Neural progenitor cell (in vitro differentiated cells): ENCODE data around the gene MAVS. TPM values are rescaled to one million over a fixed set of nuclear protein-coding genes. Genes with fewer than 3 reads are reported as not detected.
A peak's percentile ranks its signal among the peaks of the same experiment; 100 is the strongest.

Experiments
- DNase-seq: peaks from one replicate; pipeline ENCODE4 v3.0.0-alpha.2; 2016; ENCODE audit warnings: low spot score
- H2AFZ ChIP-seq: fragments of 200-600 bp; sonication (generic); replicated peaks from 2 replicates; pipeline ENCODE4 v1.6.1; 2016; ENCODE audit warnings: antibody characterized with exemption
- H3F3A ChIP-seq: fragments of 200-600 bp; sonication (generic); 2 replicates; pipeline ENCODE4 v1.6.1; 2016; ENCODE audit warnings: antibody characterized with exemption, low read depth
- H3K27ac ChIP-seq: fragments of 200-600 bp; sonication (generic); 2 replicates; pipeline ENCODE4 v1.5.1; 2016; ENCODE audit warnings: mild to moderate bottlenecking
- H3K27me3 ChIP-seq: fragments of 200-600 bp; sonication (generic); 2 replicates; pipeline ENCODE4 v1.6.1; 2016; ENCODE audit warnings: mild to moderate bottlenecking, moderate library complexity
- H3K36me3 ChIP-seq: fragments of 200-600 bp; sonication (generic); 2 replicates; pipeline ENCODE4 v1.5.1; 2016
- H3K4me1 ChIP-seq: fragments of 200-600 bp; sonication (generic); 2 replicates; pipeline ENCODE4 v1.6.1; 2016; ENCODE audit warnings: mixed run types
- H3K4me2 ChIP-seq: fragments of 200-600 bp; sonication (generic); 2 replicates; pipeline ENCODE4 v1.6.1; 2016
- H3K4me3 ChIP-seq: fragments of 200-600 bp; sonication (generic); 2 replicates; pipeline ENCODE4 v1.5.1; 2016
- H3K79me2 ChIP-seq: fragments of 200-600 bp; sonication (generic); 2 replicates; pipeline ENCODE4 v1.6.1; 2016; ENCODE audit warnings: low read depth
- H3K9ac ChIP-seq: fragments of 200-600 bp; sonication (generic); 2 replicates; pipeline ENCODE4 v1.6.1; 2016
- H3K9me3 ChIP-seq: fragments of 200-600 bp; sonication (generic); 2 replicates; pipeline ENCODE4 v1.5.1; 2016; ENCODE audit warnings: low read depth
- H4K20me1 ChIP-seq: fragments of 200-600 bp; sonication (generic); 2 replicates; pipeline ENCODE4 v1.6.1; 2016; ENCODE audit warnings: low read depth
- H3K27ac Mint-ChIP-seq: 3 replicates; pipeline ENCODE4 v1.8.0; 2021; ENCODE audit warnings: mixed read lengths
- H3K27me3 Mint-ChIP-seq: 2 replicates; pipeline ENCODE4 v1.8.0; 2022; ENCODE audit warnings: low read depth, mild to moderate bottlenecking, inconsistent platforms, moderate library complexity, mixed read lengths; ENCODE audit not compliant: insufficient read depth
- H3K36me3 Mint-ChIP-seq: 3 replicates; pipeline ENCODE4 v1.8.0; 2021; ENCODE audit warnings: mixed read lengths
- H3K4me1 Mint-ChIP-seq: 3 replicates; pipeline ENCODE4 v1.8.0; 2021; ENCODE audit warnings: mixed read lengths
- H3K4me3 Mint-ChIP-seq: 3 replicates; pipeline ENCODE4 v1.8.0; 2021; ENCODE audit warnings: mild to moderate bottlenecking, moderate library complexity, mixed read lengths
- H3K9me3 Mint-ChIP-seq: 3 replicates; pipeline ENCODE4 v1.8.0; 2020; ENCODE audit warnings: mixed read lengths
- EZH2 ChIP-seq: fragments of 200-600 bp; sonication (generic); IDR thresholded peaks from 2 replicates; pipeline ENCODE4 v1.6.1; 2017; ENCODE audit warnings: antibody characterized with exemption, mild to moderate bottlenecking, moderate library complexity
- EZH2phosphoT487 ChIP-seq: fragments of 200-600 bp; sonication (generic); IDR thresholded peaks from 2 replicates; pipeline ENCODE4 v1.6.1; 2017; ENCODE audit warnings: antibody characterized with exemption
- total RNA-seq: library from RNA; depleted of rRNA; stranded (reverse); fragments of >200 nt; gene quantifications from 2 replicates; pipeline ENCODE4 v1.2.3, GENCODE V29; 2015; ENCODE audit warnings: low replicate concordance
- TF ChIP-seq, protein P1 (sequence below): fragments of 200-600 bp; sonication (generic); IDR thresholded peaks from 2 replicates; pipeline ENCODE4 v1.5.1; 2017; ENCODE audit warnings: antibody characterized with exemption, mild to moderate bottlenecking

The MAVS gene
- total RNA-seq, 1 donor from 2014 or later = 14.1 TPM

DNA sequence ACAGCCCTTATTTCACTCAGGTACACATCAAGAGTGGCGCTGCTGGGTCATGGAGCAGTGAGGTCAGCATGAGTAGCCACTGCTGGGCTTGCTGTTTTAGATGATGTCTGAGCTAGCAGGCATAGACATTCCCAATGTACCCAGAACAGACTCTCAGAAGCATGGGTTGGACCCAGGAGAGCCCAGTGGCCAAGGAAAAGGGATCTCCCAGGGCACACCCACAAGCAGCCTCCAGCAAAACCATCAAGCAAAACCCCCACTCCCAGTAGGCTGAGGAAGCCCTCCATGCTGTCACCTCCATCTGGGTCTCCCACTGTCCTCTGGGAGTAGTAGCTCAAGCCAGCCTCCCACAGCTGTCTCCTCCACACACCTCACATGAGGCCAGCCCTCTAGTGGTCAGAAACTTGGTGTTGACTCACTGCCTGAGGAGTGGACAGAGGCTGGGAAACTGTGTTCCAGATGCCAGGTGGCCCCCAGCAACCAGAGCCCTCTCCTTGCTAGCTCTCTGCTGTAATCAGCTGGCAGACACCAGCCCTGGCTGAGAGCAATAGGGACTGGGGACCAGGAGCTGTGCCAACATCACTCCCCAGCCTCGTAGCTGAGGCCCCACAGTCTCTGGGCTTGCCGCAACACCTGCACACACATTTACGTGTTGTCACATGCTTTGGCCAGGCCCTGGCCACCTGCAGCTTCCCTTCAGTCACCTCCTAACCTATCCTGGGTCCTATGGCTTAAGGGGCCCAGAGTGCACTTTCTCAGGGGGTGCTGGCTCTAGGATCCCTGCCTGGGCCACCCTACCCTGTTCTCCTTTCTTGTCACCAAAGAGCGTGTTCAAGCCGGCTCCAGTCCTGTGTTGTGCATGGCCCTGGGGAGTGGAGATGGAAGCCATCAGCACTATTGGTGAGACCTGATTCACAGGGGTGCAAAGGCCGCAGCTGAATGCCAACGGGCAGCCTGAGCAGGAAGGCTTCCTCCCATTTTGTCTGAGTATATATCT is 28.2 kb upstream of the MAVS start:
- Mint-ChIP-seq H3K9me3 (no peaks in the 10 kb centered on the region), H3K27me3 (peaks cover 2% of the 10 kb centered on the region), H3K36me3 (no peaks in the 10 kb centered on the region), H3K4me1 (peaks cover 31% of the 10 kb centered on the region), H3K4me3 (peak overlapping the region; percentile 84), H3K27ac (peak overlapping the region; percentile 33)
- H3K27ac ChIP-seq = no peak overlapping the region
- no peaks in the 10 kb centered on the region for H3K27me3 ChIP-seq
- peak overlapping the region; percentile 43 for H2AFZ ChIP-seq
- no peak overlapping the region for H3K4me2 ChIP-seq
- H3K4me1 ChIP-seq = peaks cover 10% of the 10 kb centered on the region
- peaks cover 4% of the 10 kb centered on the region for H3K79me2 ChIP-seq
- TF ChIP-seq EZH2phosphoT487 = no peak
- no peak for TF ChIP-seq EZH2
- TF ChIP-seq, protein P1, sequence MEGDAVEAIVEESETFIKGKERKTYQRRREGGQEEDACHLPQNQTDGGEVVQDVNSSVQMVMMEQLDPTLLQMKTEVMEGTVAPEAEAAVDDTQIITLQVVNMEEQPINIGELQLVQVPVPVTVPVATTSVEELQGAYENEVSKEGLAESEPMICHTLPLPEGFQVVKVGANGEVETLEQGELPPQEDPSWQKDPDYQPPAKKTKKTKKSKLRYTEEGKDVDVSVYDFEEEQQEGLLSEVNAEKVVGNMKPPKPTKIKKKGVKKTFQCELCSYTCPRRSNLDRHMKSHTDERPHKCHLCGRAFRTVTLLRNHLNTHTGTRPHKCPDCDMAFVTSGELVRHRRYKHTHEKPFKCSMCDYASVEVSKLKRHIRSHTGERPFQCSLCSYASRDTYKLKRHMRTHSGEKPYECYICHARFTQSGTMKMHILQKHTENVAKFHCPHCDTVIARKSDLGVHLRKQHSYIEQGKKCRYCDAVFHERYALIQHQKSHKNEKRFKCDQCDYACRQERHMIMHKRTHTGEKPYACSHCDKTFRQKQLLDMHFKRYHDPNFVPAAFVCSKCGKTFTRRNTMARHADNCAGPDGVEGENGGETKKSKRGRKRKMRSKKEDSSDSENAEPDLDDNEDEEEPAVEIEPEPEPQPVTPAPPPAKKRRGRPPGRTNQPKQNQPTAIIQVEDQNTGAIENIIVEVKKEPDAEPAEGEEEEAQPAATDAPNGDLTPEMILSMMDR = peak; percentile 63
- H4K20me1 ChIP-seq = no peaks in the 10 kb centered on the region
- H3K4me3 ChIP-seq = no peak overlapping the region
- peak; percentile 81 for DNase-seq
- no peaks in the 10 kb centered on the region for H3K9me3 ChIP-seq
- H3K36me3 ChIP-seq = no peaks in the 10 kb centered on the region
- H3K9ac ChIP-seq = no peak overlapping the region
- H3F3A ChIP-seq = peaks cover 28% of the 10 kb centered on the region

DNA sequence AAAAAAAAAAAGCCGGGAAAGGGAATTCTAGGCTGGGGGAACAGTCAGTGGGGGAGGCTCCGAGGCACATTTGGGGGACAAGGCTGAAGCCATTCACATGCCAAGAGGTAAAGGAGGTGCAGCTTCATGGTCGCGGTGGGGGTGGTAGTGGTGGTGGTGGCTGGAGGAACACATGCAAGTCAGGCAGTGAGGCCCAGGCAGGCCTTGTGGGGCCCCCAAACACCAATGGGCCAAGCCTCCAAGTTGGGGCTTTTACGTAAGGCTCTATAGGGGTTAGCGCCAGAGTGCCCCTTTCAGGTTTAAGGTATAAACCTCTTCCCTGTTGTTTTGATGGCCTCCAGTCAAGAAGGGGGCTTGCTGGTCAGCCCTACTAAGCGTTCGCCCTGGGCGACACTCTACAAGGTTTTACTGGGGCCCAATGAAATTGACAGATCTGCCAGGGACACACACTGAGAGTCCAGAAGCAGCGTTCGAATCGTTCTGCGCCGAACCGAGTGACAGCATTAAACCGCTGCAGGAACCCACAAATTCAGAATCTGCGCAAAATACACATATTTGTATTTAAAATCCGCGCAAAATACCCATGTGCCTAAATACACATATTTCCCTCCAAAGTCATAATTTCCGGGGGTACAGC is 27.1 kb upstream of the MAVS start:
- no peaks in the 10 kb centered on the region for H4K20me1 ChIP-seq
- H3K79me2 ChIP-seq = peaks cover 4% of the 10 kb centered on the region
- no peaks in the 10 kb centered on the region for H3K27me3 ChIP-seq
- Mint-ChIP-seq H3K9me3 (no peaks in the 10 kb centered on the region), H3K36me3 (no peaks in the 10 kb centered on the region), H3K27ac (peak overlapping the region; percentile 72), H3K4me1 (peaks cover 27% of the 10 kb centered on the region), H3K27me3 (peaks cover 2% of the 10 kb centered on the region), H3K4me3 (peak overlapping the region; percentile 84)
- peak overlapping the region; percentile 90 for H2AFZ ChIP-seq
- peak overlapping the region; percentile 88 for H3K4me3 ChIP-seq
- TF ChIP-seq EZH2phosphoT487 = no peak
- TF ChIP-seq, protein P1 = no peak
- no peak for TF ChIP-seq EZH2
- H3K4me1 ChIP-seq = peaks cover 10% of the 10 kb centered on the region
- H3K36me3 ChIP-seq = no peaks in the 10 kb centered on the region
- peaks cover 28% of the 10 kb centered on the region for H3F3A ChIP-seq
- DNase-seq = no peak
- H3K4me2 ChIP-seq = peak overlapping the region; percentile 94
- no peaks in the 10 kb centered on the region for H3K9me3 ChIP-seq
- H3K27ac ChIP-seq = no peak overlapping the region
- peak overlapping the region; percentile 24 for H3K9ac ChIP-seq

DNA sequence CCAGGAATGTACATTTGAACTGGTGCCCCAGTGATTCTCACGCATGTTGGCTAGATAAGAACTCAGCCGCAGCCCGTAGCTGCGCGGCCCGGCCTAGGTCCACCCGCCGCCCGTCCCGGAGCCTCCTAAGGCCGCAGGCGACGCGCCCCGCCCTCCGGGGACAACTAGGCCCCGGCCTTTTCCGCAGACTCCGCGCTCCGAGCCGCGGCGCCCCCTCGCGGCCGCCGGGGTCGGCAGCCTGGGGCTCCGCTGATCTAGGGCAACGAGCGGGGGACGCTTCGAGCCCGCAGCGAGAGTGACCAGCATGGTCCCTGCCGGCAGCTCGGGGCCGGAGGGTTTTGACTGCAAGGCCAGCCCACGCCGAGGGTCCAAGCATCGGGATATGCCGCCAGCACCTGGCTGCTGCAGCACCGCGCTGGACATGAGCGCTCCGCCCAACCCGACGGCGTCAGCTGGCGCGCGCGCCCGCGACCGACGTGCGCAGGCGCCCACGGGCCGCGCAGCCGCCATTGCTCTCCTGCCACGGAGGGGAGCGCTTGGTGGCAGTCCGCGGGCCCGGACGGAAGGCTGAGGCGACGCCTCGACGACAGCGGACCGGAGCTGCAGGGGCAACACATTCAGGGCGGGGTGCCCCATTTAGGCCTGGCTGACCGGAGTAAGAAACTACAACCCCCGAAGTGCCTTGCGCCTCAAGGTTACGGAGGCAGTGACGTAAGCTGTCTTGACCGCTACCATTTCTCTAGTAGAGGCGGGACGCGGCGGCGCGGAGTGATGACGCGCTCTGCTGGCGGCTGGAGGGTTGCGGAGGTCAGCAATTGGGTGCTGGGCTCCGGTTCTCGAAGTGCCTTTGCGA is 26.4 kb upstream of the MAVS start, which contains the start of gene AP5S1:
AP5S1 (plus strand) TSS at position 500 of the 853 bp plus-strand sequence. CDS start 1,571 bp downstream, outside the sequence.
- TF ChIP-seq, protein P1 = peak; percentile 99
- TF ChIP-seq EZH2phosphoT487 = no peak
- TF ChIP-seq EZH2 = peak; percentile 40

More for the DNA sequence above, 26.4 kb upstream of the MAVS start, which contains the start of gene AP5S1:
- peak; percentile 99 for DNase-seq
- Mint-ChIP-seq H3K9me3 (no peaks in the 10 kb centered on the region), H3K36me3 (no peaks in the 10 kb centered on the region), H3K27me3 (peaks cover 2% of the 10 kb centered on the region), H3K27ac (peak within 1 kb of the TSS; percentile 85), H3K4me1 (peaks cover 33% of the 10 kb centered on the region), H3K4me3 (peak within 1 kb of the TSS; percentile 88)
- peak within 1 kb of the TSS; percentile 88 for H3K4me3 ChIP-seq
- peak within 1 kb of the TSS; percentile 59 for H3K27ac ChIP-seq
- H3F3A ChIP-seq = peaks cover 28% of the 10 kb centered on the region
- peaks cover 4% of the 10 kb centered on the region for H3K79me2 ChIP-seq
- H3K4me1 ChIP-seq = peaks cover 10% of the 10 kb centered on the region
- H4K20me1 ChIP-seq = no peaks in the 10 kb centered on the region
- H3K4me2 ChIP-seq = peak within 1 kb of the TSS; percentile 94
- H2AFZ ChIP-seq = peak within 1 kb of the TSS; percentile 90
- peak within 1 kb of the TSS; percentile 72 for H3K9ac ChIP-seq
- H3K27me3 ChIP-seq = no peaks in the 10 kb centered on the region
- H3K36me3 ChIP-seq = no peaks in the 10 kb centered on the region
- H3K9me3 ChIP-seq = no peaks in the 10 kb centered on the region
